Epithelial cell of prostate (primary cell): ENCODE measurements around the gene SS18L1.
A peak's percentile ranks its signal among the peaks of the same experiment; 100 is the strongest.
"Not testable (repeated sequence)": the region's sequence is repeated elsewhere in the genome, so short reads cannot be mapped to it uniquely, and the experiment has no call there.

Experiments used
- DNase-seq: peaks from one replicate; pipeline ENCODE4 v3.0.0-alpha.2; 2011; ENCODE audit warnings: low read depth, low spot score
- H3K27ac ChIP-seq: fragments of 450-650 bp; 2 replicates; pipeline ENCODE4 v1.5.1; 2017; ENCODE audit warnings: mild to moderate bottlenecking

The SS18L1 gene

DNA sequence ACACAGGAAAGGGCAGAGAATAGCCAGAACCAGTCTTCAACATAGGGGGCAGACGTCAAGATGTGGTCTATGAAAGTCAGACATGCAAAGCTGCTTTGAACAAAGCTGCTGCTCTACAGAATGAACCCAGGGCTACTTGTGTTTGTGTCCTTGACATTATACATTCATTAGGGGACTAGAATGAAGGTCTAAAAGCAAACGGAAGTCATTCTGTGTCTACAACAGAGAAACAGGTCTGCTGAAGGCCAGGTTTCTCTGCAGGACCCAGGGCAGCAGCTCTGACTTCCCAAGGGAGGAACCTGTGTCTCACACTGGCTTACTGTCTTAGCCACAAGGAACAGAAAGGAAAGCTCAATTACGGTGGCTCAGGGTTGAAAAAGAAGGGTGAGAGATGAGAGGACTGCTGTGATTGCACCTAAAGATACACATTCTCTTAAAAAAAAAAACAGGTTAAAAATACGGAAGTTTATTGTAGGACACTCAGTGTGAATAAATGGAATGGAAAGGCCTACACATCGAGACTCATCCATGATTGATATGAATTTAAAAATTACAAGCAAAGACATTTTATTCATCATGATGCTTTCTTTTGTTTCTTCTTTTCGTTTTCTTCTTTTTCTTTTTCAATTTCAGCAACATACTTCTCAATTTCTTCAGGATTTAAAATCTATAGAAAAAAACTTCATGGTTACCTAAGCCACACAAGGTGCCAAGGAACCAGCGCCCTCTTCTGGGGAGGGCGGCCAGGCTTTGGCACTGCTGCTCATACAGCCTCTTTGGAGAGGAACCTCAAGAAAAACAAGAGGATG, 7.1 kb upstream of the SS18L1 start:
- no peak overlapping the region for H3K27ac ChIP-seq
- DNase-seq = no peak

DNA sequence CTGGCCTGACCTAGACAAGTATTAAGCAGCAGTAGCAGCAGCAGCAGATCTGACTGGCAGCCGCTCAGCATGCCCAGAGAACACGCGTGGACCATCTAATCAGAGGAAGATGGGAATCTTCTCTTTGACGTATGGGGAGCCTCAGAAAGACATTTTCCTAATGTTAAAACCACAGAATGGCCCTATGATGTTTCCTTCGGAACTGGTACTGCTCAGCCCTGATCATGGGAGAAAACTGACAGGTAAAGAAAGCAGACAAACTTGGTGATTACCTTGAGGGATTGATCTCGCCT, 6.5 kb upstream of the SS18L1 start:
- H3K27ac ChIP-seq = no peak overlapping the region
- no peak for DNase-seq

GRCh38 chr20:62137478-62138203, 5.9 kb upstream of the SS18L1 start:
- no peak overlapping the region for H3K27ac ChIP-seq
- no peak for DNase-seq

GRCh38 chr20:62138204-62138543, 5.4 kb upstream of the SS18L1 start:
- DNase-seq = no peak
- H3K27ac ChIP-seq = no peak overlapping the region

GRCh38 chr20:62138912-62139311, 4.7 kb upstream of the SS18L1 start:
- no peak overlapping the region for H3K27ac ChIP-seq
- DNase-seq = no peak

GRCh38 chr20:62139636-62140035, 3.9 kb upstream of the SS18L1 start:
- no peak for DNase-seq
- no peak overlapping the region for H3K27ac ChIP-seq

DNA sequence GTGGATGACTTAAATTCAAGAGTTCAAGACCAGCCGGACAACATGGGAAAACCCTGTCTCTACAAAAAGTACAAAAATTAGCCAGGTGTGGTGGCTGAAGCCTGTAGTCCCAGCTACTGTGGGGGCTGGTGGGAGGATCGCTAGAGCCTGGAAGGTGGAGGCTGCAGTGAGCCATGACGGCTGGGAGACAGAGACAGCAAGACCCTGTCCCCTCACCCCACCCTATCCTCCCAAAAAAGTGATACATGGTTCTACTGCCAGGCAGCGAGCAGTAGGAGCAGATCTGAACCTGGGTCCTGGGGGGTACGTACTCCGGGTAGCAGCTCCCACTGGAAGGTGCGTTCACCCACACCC, 2.5 kb upstream of the SS18L1 start:
- no peak for DNase-seq

DNA sequence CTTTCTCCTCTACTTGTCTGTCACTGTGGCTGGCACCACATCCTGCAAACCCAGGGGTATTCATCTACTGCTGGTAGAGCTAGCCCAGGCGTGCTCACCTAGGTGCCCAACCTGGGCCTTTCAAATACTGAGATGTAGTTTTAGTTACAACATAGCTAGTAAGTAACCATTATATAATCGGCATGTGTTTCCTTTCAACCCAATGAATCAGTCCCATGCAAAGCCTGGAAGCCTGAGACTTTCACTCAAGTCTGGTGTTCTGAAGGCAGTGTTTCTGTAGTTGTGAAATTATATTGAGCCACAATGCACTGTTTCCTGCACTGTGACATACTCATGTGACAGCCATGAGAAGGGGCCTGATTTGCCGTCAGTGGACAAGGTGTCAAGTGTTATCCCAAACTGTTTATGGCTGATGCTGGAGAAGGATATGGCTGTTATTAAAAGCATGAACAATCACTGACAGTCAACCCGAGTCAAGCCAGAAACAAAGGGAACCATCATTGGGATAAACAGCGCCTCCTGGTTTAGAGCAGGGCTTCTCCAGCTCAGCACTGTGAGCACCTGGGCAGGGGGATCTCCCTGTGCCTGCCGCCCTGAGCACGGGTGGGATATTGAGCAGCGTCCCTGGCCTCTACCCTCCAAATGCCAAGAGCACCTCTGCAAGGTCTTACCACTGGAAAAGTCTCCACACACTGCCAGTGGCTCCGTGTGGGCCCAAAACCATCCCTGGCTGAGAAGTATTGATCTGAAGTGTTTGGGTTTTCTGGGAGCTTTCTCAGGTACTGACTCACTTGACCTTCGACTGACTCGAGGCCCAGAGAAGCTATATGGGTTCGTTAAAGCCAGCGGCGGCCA, 1.9 kb upstream of the SS18L1 start:
- DNase-seq = no peak
- peak overlapping the region; percentile 84 for H3K27ac ChIP-seq

More for the DNA sequence above, 2.5 kb upstream of the SS18L1 start:
- H3K27ac ChIP-seq = peak overlapping the region; percentile 84

GRCh38 chr20:62142252-62143080, 1.1 kb upstream of the SS18L1 start:
- no peak for DNase-seq
- peak overlapping the region; percentile 84 for H3K27ac ChIP-seq

- no peak for DNase-seq
Measured at GRCh38 chr20:62143957-62144825, 622 bp downstream of the SS18L1 start.

GRCh38 chr20:62145688-62146018, 2.1 kb downstream of the SS18L1 start:
- H3K27ac ChIP-seq = no peak overlapping the region
- DNase-seq = no peak

More at GRCh38 chr20:62143957-62144825, 622 bp downstream of the SS18L1 start:
- peak overlapping the region; percentile 84 for H3K27ac ChIP-seq

GRCh38 chr20:62146019-62146755, 2.6 kb downstream of the SS18L1 start:
- no peak overlapping the region for H3K27ac ChIP-seq
- no peak for DNase-seq

DNA sequence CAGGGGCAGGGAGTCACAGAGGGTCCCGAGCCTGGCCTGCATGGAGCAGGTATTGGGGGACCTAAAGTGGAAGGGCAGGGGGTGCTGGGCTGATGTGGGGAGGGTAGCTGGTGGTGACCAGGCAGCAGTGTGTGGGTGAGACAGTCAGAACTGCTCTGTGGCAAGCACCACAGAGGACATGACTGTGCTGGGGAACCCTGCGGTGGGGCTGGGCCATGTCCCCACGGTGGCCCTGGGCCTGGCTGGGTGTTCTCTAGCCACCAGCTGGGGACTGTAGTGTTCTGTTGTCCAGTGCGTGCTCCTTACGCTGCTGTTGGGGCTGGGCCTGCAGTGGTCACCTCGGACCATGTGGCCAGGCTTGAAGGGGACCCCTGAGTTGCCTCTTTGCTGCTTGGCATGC, 3.6 kb downstream of the SS18L1 start:
- no peak overlapping the region for H3K27ac ChIP-seq
- DNase-seq = no peak

- H3K27ac ChIP-seq = no peak overlapping the region
- DNase-seq = no peak
Measured at GRCh38 chr20:62147528-62147927, 4.0 kb downstream of the SS18L1 start.

DNA sequence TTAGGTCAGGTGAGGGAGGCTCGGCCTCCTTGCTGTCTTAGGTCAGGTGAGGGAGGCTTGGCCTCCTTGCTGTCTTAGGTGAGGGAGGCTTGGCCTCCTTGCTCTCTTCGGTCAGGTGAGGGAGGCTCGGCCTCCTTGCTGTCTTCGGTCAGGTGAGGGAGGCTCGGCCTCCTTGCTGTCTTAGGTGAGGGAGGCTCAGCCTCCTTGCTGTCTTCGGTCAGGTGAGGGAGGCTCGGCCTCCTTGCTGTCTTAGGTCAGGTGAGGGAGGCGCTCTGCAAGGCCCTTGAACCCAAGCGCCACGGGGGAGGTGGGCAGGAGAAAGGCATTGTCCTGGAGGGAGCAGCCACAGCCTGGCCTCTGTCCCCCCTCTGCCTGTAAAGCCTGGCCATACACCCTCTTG, 4.8 kb downstream of the SS18L1 start:
- H3K27ac ChIP-seq = not testable (repeated sequence)

GRCh38 chr20:62148908-62149314, 5.3 kb downstream of the SS18L1 start:
- DNase-seq = no peak
- H3K27ac ChIP-seq = peak overlapping the region; percentile 25

More for the DNA sequence above, 4.8 kb downstream of the SS18L1 start:
- not testable (repeated sequence) for DNase-seq

DNA sequence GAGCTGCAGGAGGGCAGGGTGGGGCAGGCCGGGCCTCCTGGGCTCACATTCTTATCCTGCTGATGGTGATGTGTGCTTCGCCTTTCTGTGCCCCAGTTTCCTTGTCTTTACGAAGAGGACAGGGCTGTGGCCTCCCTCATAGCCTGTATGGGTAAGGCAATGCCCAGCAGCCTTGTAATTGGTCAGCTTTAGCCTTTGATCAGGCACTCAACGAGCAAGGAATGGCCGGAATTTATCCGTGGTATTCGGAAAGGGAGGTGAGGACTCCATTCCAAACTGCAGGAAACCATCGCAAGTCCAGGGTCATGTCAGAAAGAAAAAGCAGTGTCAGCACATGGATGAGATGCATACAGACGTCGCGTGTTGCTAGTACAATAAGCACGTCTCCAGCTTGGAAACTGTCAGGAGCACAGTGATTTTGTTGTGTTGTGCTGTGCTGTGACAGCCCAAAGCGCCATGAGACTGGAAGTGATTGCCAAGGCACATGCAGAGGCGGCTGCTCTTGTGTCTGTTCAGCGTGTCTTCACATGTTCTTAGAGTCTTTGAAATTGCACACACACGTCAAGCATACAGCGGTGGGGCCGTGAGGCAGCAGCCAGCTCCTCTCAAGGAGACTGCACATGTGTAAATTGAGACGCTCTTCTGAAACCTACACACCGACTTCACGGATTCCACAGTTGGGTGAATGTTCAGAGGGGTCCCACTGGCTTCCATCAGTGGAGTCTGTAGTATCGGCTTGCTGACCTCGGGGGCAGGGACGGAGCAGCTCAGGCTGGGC, 6.2 kb downstream of the SS18L1 start:
- peak; percentile 68 for DNase-seq
- H3K27ac ChIP-seq = peak overlapping the region; percentile 25

DNA sequence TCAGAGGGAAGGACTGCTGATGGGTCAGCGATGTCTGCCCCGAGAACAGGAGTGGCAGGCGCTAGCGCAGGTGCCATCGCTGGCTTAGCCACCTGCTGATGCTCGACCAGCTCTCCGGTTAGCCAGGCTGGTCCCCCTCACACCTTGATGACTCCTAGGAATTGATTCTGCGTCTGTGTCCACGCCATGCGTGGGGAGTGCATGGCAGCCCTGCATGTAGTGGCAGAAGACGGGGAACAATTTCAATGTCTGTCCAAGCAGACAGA, 6.7 kb downstream of the SS18L1 start:
- no peak for DNase-seq
- H3K27ac ChIP-seq = no peak overlapping the region
